ENCODE results near the gene ISL2.
A peak's percentile ranks its signal among the peaks of the same experiment; 100 is the strongest.

Gene ISL2

GRCh38 chr15:76368122-76368621, 31.6 kb downstream of the ISL2 start:
- no peak for DNase-seq (ENCODE audit: low spot score)

- DNase-seq (ENCODE audit: low spot score) = no peak
These were observed 39.5 kb downstream of the ISL2 start for GRCh38 chr15:76376029-76376428.

GRCh38 chr15:76376816-76377215, 40.2 kb downstream of the ISL2 start:
- DNase-seq (ENCODE audit: low spot score) = peak; percentile 14

- DNase-seq (ENCODE audit: low spot score) = no peak
These were observed 40.6 kb downstream of the ISL2 start for GRCh38 chr15:76377217-76377616.

- DNase-seq (ENCODE audit: low spot score) = no peak
These were observed 41.2 kb downstream of the ISL2 start for GRCh38 chr15:76377751-76378150.

- DNase-seq (ENCODE audit: low spot score) = no peak
These were observed 42.1 kb downstream of the ISL2 start for GRCh38 chr15:76378691-76379090.

GRCh38 chr15:76380249-76380648, 43.7 kb downstream of the ISL2 start:
- no peak for DNase-seq (ENCODE audit: low spot score)

- no peak for DNase-seq (ENCODE audit: low spot score)
These were observed 44.8 kb downstream of the ISL2 start for GRCh38 chr15:76381366-76381765.

GRCh38 chr15:76382987-76383728, 46.6 kb downstream of the ISL2 start:
- DNase-seq (ENCODE audit: low spot score) = no peak

GRCh38 chr15:76384409-76384808, 47.8 kb downstream of the ISL2 start:
- DNase-seq (ENCODE audit: low spot score) = no peak

- no peak for DNase-seq (ENCODE audit: low spot score)
These were observed 49.6 kb downstream of the ISL2 start for GRCh38 chr15:76386178-76386577.

GRCh38 chr15:76386926-76387325, 50.4 kb downstream of the ISL2 start:
- DNase-seq (ENCODE audit: low spot score) = no peak

- no peak for DNase-seq (ENCODE audit: low spot score)
These were observed 54.0 kb downstream of the ISL2 start for GRCh38 chr15:76390571-76390970.

GRCh38 chr15:76391309-76391708, 54.7 kb downstream of the ISL2 start:
- no peak for DNase-seq (ENCODE audit: low spot score)

- no peak for DNase-seq (ENCODE audit: low spot score)
These were observed 55.3 kb downstream of the ISL2 start for GRCh38 chr15:76391847-76392246.

Data from SK-N-DZ (cell line).